Activated naive CD4-positive, alpha-beta T cell treated with anti-CD3 and anti-CD28 coated beads, Interleukin-2, amount 50 U/mL, for 16 hours (primary cell): ENCODE data around the gene SPATA6L.
A peak's percentile ranks its signal among the peaks of the same experiment; 100 is the strongest.
"Not testable (repeated sequence)": the region's sequence is repeated elsewhere in the genome, so short reads cannot be mapped to it uniquely, and the experiment has no call there.

Source experiments
- DNase-seq: peaks from one replicate; pipeline ENCODE4 v3.0.0-alpha.2; 2020

Gene SPATA6L

DNA sequence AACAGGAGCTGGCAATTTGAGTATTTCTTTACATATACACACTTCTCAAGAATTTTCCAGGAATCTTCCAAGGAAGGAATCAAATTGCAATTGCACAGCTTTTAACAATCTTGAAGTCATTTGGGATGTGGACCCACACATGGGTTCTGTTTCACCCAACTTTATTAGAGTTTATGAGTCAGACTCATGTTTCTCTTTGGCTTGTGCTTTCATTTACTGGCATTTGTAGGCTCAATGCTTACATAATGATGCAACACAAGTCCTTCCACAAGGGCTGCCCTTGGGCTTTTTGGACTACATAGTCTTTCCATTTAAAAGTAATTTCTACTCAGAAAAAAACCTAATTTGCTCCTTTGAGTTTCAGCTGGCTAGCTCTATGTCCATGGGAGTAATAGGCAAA lies 8.5 kb upstream of the SPATA6L start:
- no peak for DNase-seq

DNA sequence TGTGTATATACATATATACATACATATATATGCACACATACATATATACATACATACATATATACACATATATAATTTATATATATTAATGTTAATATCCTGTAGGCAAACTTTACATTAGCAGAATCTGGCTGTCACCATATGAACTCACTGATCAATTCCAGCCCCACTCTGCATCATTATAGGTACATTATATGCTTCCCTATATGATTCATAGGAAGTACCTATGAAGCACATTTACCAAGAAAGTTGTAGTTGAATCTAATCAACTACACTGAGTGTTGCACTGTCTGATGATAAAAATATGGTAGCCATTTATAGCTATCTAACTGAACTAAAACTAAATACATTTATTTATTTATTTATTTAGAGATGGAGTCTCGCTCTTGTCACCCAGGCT lies 5.5 kb upstream of the SPATA6L start:
- no peak for DNase-seq

DNA sequence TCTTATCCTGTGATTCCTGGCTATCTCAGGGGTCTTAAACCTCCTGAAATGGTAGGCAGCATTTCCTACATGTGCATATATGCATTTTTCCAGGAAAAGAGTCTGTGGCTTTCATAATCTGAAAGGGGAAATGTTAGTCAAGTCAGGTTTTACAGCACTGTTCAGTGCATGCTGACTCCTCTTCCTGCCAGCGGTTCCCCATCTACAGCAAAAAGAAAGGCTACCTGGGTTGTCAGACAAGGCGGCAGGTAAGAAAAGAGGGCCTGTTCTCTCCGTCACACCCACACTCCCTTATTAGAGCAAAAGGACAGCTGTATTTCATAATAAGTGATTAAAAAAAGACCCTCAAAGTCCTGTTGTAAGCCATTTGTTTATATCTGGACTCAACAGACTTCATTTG lies 4.3 kb upstream of the SPATA6L start:
- DNase-seq: no peak

DNA sequence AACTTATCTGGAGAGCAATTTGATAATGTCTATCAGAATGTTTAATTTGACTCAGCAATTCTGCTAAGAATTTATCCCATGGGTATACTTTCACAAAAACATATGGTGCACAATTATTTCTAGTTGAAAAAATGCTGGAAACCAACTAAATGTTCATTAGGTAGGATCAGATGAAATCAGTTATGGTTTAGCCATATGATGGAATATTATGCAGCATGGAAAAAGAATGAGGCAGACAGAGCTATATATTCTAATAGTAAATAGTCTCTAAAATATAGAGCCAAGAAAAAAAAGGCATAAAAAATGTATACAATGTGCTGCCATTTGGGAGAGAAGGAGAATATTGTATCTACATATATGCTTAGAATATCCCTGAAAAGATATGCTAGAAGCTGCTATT lies 3.6 kb upstream of the SPATA6L start:
- DNase-seq: no peak

DNA sequence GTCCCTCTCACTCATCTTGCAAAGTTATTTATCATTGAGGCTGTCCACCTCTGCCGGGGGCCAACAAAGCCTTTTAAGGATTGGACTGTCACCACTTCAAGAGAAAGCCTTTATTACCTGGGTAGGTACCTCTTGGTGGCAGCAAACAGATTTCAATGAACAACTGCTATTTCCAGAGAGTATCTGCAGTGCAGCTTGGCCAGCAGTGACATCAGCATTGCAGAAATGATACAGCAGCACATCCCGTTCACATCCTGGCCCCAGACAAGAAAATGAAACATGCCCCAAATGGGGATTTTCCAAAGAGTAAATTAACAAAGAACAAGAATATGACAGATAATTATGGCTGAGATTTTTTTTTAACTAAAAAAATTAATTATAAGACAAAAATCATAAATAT lies 2.3 kb upstream of the SPATA6L start:
- no peak for DNase-seq

DNA sequence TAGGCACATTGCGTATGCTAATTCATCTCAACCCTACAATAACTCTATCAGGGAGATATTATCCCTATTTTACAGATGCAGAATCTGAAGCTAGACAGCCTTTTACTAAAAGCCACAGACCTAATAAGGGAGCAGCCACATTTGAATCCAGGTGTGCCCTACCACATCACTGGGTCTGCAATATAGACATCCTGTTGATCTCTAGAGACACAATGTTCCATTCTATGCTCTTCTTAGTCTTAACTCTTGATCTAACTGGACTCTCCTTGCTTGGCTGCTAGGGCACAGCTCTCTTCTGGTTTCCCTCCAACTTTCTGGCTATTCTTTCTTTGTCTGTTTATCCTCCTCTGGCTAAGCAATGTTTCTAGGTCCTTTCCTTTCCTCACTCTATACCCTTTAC lies 1.4 kb upstream of the SPATA6L start:
- DNase-seq: no peak

DNA sequence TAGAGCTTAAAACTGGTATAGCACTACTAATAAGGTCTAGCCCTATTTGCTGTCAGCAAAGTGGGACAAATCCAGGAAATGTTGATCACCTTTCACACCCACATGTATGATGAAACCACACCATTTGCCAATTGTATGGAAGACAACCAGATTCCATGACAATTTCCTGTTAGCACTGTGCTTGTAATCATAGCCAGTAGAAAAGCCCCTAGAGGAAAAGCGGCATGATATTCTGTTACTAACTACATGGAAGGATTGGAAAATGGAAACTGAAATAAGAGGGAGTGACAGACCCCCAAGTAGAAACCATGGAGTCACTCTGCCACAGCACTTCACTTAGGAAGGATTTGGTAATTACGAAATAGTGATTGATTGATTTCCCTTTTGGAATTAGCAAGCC lies 923 bp downstream of the SPATA6L start:
- no peak for DNase-seq

DNA sequence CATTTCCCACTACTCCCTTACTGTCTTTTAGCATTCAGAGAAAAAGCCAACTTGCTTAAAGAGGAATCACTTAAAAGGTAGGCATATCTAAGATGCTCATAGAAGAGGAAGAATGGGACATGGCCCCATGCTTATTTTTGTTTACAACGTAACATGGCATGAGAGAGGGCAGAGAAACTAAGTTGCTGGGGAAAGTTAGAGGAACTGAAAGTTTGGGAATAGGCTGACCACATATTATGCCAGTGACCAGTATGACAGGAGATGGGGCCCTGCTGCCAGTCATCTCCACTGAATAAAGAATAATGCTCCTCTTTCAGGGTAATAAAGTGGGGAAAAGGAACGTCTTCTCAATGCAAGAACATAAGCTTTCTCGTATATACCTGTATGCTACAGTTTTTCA lies 2.3 kb downstream of the SPATA6L start:
- DNase-seq: no peak

DNA sequence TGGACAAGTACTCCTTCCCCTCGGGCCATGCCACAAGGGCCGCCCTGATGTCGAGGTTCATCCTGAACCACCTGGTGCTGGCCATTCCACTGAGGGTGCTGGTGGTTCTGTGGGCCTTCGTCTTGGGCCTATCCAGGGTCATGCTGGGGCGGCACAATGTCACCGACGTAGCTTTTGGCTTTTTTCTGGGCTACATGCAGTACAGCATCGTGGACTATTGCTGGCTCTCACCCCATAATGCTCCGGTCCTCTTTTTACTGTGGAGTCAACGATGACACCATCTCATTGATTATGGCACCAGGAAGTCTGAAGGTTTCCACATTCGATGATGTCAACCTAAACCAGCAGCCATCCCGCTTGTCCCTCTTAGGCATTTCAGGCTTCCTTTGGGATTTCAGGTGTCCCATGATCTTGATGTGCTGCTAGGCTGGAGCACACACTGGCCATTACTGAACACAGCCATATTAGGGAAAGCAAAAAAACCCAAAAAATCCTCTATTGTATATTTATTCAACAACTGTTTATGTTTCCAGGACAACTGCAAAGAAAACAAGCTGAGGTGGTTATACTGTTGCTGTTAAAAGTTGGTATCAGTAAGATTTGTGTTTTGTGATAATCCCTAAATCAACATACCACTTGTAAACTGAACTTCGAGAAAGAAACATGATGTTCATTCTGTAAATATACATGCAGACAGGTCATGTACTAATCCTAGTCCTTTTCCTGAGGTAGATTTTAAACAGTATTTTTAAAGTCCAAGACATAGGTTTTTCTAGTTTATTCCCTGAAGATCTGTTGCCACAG lies 3.1 kb downstream of the SPATA6L start:
- DNase-seq: no peak

DNA sequence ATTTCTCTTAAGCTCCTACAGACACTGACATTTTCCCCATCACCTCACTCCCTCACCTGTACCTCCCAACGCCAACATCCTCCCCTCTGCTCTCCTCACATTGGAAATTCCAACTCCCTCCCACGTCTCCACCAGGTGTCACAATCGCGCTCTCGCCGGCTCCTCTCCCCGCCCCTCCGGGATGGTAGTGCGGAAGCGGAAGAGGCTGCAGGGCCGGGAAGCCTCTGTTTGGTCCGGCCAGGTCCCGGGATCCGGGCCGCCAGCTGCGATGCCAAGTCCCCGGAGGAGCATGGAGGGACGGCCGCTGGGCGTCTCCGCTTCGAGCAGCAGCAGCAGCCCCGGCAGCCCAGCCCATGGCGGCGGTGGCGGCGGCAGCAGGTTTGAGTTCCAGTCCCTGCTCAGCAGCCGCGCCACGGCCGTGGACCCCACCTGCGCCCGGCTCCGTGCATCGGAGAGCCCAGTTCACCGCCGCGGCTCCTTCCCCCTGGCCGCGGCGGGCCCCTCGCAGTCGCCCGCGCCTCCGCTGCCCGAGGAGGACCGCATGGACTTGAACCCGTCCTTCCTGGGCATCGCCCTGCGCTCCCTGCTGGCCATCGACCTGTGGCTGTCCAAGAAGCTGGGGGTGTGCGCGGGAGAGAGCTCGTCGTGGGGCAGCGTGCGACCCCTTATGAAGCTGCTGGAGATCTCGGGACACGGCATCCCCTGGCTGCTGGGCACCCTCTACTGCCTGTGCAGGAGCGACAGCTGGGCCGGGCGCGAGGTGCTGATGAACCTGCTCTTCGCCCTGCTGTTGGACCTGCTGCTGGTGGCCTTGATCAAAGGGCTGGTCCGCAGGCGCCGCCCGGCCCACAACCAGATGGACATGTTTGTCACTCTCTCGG lies 3.9 kb downstream of the SPATA6L start, which contains the start of gene PLPP6:
TSS of gene PLPP6 (plus strand) at position 187 of the 881 bp plus-strand sequence. CDS start at position 269, 82 bp downstream.
- peak; percentile 69 for DNase-seq

DNA sequence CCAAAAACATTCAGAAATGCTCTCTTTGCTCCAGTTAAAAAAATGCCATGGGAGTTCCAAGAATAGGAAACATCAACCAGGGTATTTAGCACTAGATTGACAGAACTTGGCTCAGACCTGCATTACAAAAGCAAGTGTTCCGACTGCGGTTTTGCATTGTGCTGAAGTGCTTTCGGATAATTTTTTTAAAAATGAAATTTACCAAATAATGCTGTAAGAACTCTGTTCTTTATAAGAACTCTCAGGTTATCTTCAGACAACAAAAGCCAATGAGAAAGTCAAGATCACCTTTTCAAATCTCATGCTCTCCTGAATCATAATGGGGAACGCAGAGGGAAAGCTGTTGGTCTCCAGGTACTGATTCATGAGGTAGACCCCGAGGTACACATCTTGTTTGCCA lies 4.7 kb downstream of the SPATA6L start:
- DNase-seq: no peak

DNA sequence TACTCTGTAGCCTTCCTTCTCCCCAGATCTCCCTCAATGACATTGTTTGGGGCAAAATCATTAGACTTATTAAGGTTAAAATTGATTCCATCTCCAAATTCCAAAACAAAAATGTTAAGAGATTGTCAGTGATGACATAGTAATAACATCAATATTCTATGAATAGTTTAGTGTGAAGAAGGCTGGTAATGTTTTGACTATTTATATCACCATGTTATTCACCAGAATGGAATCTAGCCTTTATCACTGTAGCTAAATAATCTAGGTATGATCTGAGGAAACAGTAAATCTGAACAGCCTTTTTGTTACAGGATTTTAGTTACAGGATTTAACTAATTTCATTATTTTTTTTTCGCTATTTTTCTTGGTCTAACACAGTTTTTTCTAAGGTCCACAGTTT lies 5.1 kb downstream of the SPATA6L start:
- no peak for DNase-seq

DNA sequence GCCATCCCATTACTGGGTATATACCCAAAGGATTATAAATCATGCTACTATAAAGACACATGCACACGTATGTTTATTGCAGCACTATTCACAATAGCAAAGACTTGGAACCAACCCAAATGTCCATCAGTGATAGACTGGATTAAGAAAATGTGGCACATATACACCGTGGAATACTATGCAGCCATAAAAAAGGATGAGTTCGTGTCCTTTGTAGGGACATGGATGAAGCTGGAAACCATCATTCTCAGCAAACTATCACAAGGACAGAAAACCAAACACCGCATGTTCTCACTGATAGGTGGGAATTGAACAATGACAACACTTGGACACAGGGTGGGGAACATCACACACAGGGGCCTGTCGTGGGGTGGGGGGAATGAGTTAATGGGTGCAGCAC lies 5.6 kb downstream of the SPATA6L start:
- DNase-seq: not testable (repeated sequence)

DNA sequence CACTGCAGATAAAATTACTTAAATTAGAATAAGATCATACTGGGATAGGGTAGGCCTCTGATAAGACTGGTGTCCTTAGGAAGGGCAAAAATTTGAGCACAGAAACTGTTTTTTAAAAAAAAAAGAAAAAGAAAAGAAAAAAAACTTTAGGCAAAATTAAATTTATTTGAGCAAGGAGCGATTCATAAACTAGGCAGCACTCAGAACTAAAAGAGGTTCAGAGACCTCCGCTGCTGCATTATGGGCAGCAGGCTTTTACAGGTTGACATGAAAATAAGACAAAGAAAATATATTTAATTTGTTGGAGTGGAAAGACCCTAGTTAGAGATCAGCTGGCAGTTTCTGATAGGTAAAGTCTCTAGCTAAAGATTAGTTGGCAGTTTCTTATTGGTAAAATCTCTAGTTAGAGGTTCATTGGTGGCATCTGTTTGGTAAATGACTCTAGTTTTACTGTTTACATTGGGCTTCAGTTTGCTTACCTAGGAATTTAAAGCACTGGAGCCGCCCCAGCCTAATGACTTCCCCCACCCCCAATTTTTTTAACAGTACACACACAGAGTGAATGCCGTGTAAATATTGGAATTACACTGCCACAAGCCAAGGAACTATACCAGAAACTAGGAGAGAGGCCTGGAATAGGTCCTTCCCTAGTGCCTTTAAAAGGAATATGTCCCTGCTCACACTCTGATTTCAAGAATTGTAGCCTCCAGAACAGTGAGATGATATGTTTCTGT lies 8.7 kb downstream of the SPATA6L start:
- DNase-seq: no peak

DNA sequence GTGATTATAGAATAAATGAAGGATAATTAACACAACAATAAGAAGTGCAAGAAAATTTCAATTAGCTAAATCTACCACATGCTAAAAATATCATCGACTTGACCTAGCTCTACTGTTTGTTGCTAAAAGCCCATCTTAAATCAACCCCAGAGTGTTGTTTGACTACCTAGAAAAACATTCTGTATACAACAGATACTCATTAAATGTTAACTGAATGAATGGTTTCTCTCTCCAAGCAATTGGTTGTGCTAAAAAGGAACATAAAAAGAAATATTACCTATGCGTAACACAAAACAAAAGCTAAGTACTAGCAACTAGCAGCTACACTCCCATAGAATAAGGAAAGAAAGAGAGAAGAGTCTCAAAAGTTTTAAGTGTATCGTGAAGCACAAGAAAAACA lies 9.7 kb downstream of the SPATA6L start:
- no peak for DNase-seq

DNA sequence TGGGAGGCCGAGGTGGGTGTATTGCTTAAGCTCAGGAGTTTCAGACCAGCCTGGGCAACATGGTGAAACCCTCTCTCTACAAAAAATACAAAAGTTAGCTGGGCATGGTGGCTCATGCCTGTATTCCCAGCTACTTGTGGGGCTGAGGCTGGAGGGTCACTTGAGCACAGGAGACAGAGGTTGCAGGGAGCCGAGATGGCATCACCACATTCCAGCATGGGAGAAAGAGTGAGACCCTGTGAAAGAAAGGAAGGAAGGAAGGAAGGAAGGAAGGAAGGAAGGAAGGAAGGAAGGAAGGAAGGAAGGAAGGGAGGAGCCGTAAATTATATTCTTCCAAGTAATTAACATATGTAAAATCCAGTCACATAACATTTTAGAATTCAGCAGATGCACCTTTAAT lies 10.1 kb downstream of the SPATA6L start:
- DNase-seq: not testable (repeated sequence)

DNA sequence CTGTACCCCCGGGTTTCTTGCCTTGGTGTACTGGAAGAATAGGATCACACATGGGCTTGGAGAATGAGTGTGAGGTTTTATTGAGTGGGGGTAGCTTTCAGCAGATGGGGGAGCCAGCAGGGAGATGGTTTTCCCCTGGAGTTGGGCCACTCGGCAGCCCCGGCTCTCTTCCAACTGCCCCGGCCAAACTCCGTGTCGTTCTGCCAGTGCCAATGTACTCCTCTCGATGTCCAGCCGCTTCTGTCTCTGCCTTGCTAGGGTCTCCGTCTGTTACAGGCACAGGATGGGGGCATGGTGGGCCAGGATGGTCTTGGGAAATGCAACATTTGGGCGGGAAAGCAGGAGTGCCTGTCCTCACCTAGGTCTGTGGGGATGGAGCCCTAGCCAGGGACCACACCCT lies 11.7 kb downstream of the SPATA6L start:
- no peak for DNase-seq

DNA sequence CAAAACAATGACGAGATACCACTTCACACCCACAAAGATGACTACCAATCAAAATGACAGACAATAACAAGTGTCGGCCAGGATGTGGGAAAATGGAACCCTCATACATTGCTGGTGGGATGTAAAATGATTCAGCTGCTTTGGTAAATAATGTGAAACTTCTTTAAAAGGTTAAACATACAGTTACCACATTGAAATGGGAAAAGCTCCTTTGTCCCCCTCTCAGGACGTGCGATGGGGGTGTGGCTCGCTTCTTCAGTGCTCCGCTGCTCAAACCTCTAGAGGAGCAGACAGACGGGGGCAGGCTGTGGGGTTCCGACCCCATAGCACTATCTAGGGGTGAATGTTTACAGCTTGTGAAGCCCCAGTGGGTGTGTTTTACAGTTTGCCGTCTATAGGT lies 12.2 kb downstream of the SPATA6L start:
- DNase-seq: no peak

DNA sequence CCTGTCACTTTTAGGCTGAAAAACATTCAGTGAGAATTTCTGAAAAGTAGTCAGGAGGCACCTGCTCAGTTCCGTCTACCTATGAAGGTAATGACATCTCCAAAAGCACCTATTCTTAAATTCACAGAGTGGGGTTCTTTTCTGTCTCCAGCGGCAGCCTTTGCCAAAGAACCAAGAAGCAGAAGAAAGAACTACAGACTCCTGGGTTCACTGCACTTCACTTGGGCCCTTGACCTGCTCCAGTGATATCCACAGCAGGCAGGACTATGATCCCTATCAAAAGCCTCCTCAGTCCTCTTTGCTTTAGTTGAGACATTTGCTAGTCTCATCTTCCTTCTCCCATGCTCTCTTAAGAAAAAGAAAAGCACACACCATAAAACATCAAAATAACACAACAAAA lies 23.9 kb downstream of the SPATA6L start:
- no peak for DNase-seq

DNA sequence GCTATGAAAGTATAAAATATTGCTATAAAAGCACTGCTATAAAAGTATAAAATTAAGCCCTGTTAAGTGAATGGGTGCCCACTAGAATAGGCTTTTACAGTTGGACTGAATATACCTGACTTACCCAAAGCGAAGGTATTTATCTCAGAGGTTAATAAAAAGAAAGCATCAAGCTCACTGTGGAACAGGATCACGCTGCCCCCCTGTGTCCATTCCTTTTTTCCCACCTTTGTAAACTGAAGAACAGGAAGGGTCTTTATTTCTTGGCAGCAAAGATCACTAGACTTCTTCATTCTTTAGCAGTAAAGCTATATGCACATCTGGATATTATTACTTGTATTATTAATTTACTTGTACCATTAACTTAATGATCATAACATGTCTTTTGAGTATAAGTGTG lies 26.3 kb downstream of the SPATA6L start:
- DNase-seq: peak; percentile 41

DNA sequence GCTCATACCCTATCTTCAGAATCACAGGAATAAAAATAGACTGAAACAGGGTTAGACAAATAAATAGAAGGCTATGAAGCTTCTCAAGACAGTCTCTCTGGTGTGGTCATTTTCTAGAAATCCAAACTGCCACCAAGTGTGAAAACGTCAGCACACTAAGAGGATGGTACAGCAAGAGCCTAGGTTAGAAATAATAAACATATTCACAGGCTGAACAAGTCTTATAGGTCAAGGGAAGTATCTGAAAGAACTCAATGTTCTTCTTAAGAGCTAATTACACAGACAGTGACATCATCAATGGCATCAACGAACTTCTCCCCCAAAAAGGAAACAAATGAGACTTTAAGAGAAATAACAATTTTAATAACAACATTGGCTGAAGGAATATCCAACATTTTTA lies 26.9 kb downstream of the SPATA6L start:
- DNase-seq: no peak

DNA sequence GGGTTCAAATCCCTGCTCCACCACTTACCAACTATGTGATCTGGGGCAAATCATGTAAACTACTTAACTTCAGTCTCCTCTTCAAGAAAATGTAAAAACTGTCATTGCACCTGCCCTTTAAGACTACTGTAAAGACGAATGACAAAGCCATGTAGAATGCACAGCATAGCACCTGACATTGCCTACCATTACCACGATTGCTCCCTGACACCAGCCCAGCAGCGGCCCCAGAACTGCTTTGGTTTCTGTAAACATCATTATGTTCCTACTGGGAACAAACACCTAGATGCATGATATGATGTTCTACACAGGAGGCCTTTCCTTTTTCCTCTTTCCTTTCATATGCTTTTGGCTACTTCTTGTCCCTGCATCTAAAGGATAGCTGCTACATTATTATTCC lies 27.3 kb downstream of the SPATA6L start:
- DNase-seq: no peak

DNA sequence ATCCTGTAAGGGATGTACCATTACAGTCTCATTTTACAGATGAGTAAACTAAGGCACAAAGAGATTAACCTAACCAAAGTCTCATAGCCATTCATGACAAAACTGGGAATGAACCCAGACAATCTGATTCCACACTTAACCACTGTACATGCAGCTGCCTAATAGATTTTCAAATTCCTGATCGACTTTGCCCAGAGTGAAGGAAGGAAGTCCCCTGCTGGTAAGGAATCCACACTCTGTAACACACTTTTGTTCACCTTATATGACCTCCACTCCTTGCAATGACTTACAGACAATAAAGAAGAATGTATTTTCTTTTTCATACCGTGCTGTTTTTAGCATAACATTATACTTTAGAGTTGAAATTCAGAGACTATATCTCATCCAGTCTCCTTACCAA lies 35.4 kb downstream of the SPATA6L start:
- DNase-seq: no peak

DNA sequence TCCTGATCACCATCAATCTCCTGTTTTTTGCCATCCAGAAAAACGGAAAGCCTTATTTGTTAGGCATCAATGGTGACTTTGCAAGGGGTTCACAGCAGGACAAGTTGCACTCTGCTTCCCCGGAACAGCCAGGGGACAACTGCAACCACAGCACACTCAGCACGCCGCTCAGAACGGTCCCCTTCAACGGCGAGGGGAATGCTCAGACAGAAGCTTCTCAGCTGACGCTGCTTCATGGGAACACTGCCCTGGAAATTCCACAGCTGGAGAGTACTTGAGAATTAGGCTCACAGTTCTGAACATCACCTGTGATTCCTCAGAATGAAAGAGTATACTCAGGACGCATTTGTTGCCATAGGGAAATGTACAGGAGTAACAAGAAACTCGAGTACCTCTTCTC lies 44.3 kb downstream of the SPATA6L start:
- no peak for DNase-seq
